Measurements from ENCODE around the gene OR5H1.

OR5H1 gene

GRCh38 chr3:98185180-98185579, 54.7 kb downstream of the OR5H1 start:
- TF ChIP-seq, protein P1, sequence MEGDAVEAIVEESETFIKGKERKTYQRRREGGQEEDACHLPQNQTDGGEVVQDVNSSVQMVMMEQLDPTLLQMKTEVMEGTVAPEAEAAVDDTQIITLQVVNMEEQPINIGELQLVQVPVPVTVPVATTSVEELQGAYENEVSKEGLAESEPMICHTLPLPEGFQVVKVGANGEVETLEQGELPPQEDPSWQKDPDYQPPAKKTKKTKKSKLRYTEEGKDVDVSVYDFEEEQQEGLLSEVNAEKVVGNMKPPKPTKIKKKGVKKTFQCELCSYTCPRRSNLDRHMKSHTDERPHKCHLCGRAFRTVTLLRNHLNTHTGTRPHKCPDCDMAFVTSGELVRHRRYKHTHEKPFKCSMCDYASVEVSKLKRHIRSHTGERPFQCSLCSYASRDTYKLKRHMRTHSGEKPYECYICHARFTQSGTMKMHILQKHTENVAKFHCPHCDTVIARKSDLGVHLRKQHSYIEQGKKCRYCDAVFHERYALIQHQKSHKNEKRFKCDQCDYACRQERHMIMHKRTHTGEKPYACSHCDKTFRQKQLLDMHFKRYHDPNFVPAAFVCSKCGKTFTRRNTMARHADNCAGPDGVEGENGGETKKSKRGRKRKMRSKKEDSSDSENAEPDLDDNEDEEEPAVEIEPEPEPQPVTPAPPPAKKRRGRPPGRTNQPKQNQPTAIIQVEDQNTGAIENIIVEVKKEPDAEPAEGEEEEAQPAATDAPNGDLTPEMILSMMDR (IDR thresholded peaks at IDR 0.05; ENCODE audit: poor library complexity, severe bottlenecking) = peak; percentile 23
- H3K4me1 ChIP-seq (ENCODE audit: insufficient read depth, poor library complexity, severe bottlenecking) = no peaks in the 10 kb centered on the region
- H3K27me3 ChIP-seq (ENCODE audit: insufficient read depth, poor library complexity, severe bottlenecking) = no peaks in the 10 kb centered on the region
- H3K9me3 ChIP-seq (ENCODE audit: severe bottlenecking) = no peaks in the 10 kb centered on the region
- ATAC-seq (ENCODE audit: low read depth) (no peak; the same call in 2 of the 3 replicates), DNase-seq (ENCODE audit: low spot score) (no peak)
- H3K27ac ChIP-seq (ENCODE audit: poor library complexity, severe bottlenecking) = no peak overlapping the region
- H3K4me3 ChIP-seq (ENCODE audit: severe bottlenecking) = no peak overlapping the region
- no peaks in the 10 kb centered on the region for H3K36me3 ChIP-seq (ENCODE audit: low read depth)

All from RWPE2 (cell line).